K562 (cell line): Measurements from ENCODE around the gene PDIA2. TPM values are rescaled to one million over a fixed set of nuclear protein-coding genes. Genes with fewer than 3 reads are reported as not detected.

Source experiments
- ATAC-seq: fragments of 200-7000 bp; cut with Tn5 transposase; 3 replicates; pipeline ENCODE4 v1.9.1; 2020; ENCODE audit warnings: moderate library complexity
- BruUV-seq: library from RNA; stranded (reverse); fragments of 400-500 nt; replicated peaks from 2 replicates; lab custom pipeline; 2021; lab: Mats Ljungman, UMichigan
- CTCF ChIA-PET: fragments of 300-600 bp; formaldehyde crosslinking; extraction: SDS; loops from one replicate; lab custom pipeline; 2021; ENCODE audit warnings: low intra/inter-chr PET ratio; lab: Yijun Ruan, JAX
- POLR2A ChIA-PET: fragments of 300-600, 350-650 bp; sonication (Branson Sonifier 250); formaldehyde crosslinking; extraction: SDS; loops from one replicate; lab custom pipeline; 2021; ENCODE audit warnings: antibody characterized with exemption, inconsistent platforms; lab: Yijun Ruan, JAX
- DNase-seq, 4 experiments: peaks; one replicate each; pipeline versions ENCODE4 v3.0.0 to v3.0.0-alpha.2; 2011 to 2018; ENCODE audit warnings: low spot score in 3 of 4, mixed read lengths in 3 of 4; ENCODE audit errors: extremely low read depth in 1 of 4
- FAIRE-seq: peaks from 2 replicates; lab custom pipeline; 2011; peaks lifted over from hg19 to GRCh38; lab: Jason Lieb, UNC
- H2AFZ ChIP-seq: 2 replicates; pipeline ENCODE4 v1.6.0; 2011; ENCODE audit warnings: low read depth, low read length, control low read depth, inconsistent platforms
- H3K27ac ChIP-seq: fragments of 200-600 bp; 3 replicates; pipeline ENCODE4 v1.8.0; 2011; ENCODE audit warnings: low read depth, mild to moderate bottlenecking, control low read depth, inconsistent platforms, low read length, moderate library complexity, mixed read lengths; ENCODE audit errors: extremely low read depth
- H3K27me3 ChIP-seq, 2 experiments: fragments of 300-600 bp in 1 of 2; 2 replicates in 1 of 2; 3 replicates in 1 of 2; pipeline versions ENCODE4 v1.6.0 to v1.8.0; 2011; ENCODE audit warnings: inconsistent platforms in 2 of 2, low read length in 2 of 2, mild to moderate bottlenecking in 1 of 2, mixed read lengths in 1 of 2, moderate library complexity in 1 of 2; ENCODE audit not compliant: control insufficient read depth in 2 of 2, insufficient read depth in 2 of 2
- H3K36me3 ChIP-seq: fragments of 300-600 bp; 3 replicates; pipeline ENCODE4 v1.8.0; 2011; ENCODE audit warnings: mild to moderate bottlenecking, low read length, inconsistent platforms; ENCODE audit not compliant: control insufficient read depth, insufficient read depth
- H3K4me1 ChIP-seq, 2 experiments: fragments of 200-600 bp in 1 of 2; replicated peaks in 1 of 2; 2 replicates in 1 of 2; 3 replicates in 1 of 2; pipeline versions ENCODE4 v1.5.1 to v1.8.0; 2011; ENCODE audit warnings: inconsistent platforms in 2 of 2, low read length in 2 of 2, mild to moderate bottlenecking in 1 of 2, mixed read lengths in 1 of 2, moderate library complexity in 1 of 2; ENCODE audit not compliant: control insufficient read depth in 2 of 2, insufficient read depth in 2 of 2
- H3K4me2 ChIP-seq: 2 replicates; pipeline ENCODE4 v1.6.1; 2011; ENCODE audit warnings: low read length, control low read depth, inconsistent platforms, mixed read lengths; ENCODE audit not compliant: insufficient read depth
- H3K4me3 ChIP-seq: fragments of 200-600 bp; sonication (generic), shearing (Covaris generic); 2 replicates; pipeline ENCODE4 v1.5.1; 2016; ENCODE audit warnings: control low read depth, inconsistent platforms
- H3K79me2 ChIP-seq: fragments of 200-600 bp; 3 replicates; pipeline ENCODE4 v1.8.0; 2011; ENCODE audit warnings: low read length, inconsistent platforms; ENCODE audit not compliant: control insufficient read depth, insufficient read depth
- H3K9ac ChIP-seq, 2 experiments: 2 replicates each; pipeline versions ENCODE4 v1.6.0 to v1.6.1; 2011; ENCODE audit warnings: low read depth in 2 of 2, low read length in 2 of 2, control low read depth in 1 of 2, inconsistent platforms in 1 of 2, mild to moderate bottlenecking in 1 of 2, mixed read lengths in 1 of 2; ENCODE audit not compliant: insufficient read depth in 1 of 2
- H3K9me1 ChIP-seq: one replicate; pipeline ENCODE4 v1.6.0; 2011; ENCODE audit warnings: inconsistent platforms, mild to moderate bottlenecking, low read length, moderate library complexity; ENCODE audit not compliant: control insufficient read depth, insufficient read depth
- H3K9me3 ChIP-seq: replicated peaks from 2 replicates; pipeline ENCODE4 v1.5.1; 2011; ENCODE audit warnings: low read depth, low read length, inconsistent platforms; ENCODE audit not compliant: control insufficient read depth, insufficient read depth
- H4K20me1 ChIP-seq: replicated peaks from 2 replicates; pipeline ENCODE4 v1.6.1; 2011; ENCODE audit warnings: low read length, inconsistent platforms, mixed read lengths; ENCODE audit not compliant: control insufficient read depth, insufficient read depth
- CHD4 ChIP-seq: fragments of 200-600 bp; sonication (generic); IDR thresholded peaks from 3 replicates; pipeline ENCODE4 v1.6.1; 2012; ENCODE audit warnings: low read depth, mild to moderate bottlenecking, mixed read lengths, low read length, inconsistent platforms; ENCODE audit not compliant: insufficient read depth, insufficient replicate concordance, poor library complexity, severe bottlenecking
- RREB1 ChIP-seq: fragments of 250-450 bp; sonication (Bioruptor Pico); IDR thresholded peaks from 2 replicates; pipeline ENCODE4 v1.4.0; 2020
- TCF7L2 ChIP-seq: fragments of 150-350 bp; IDR thresholded peaks from 2 replicates; pipeline ENCODE4 v1.6.1; 2016; ENCODE audit warnings: low read depth, mild to moderate bottlenecking, low read length, moderate library complexity
- WGBS: fragments of 100-300 bp; shearing (Covaris generic); methylation state at CpG from one replicate; pipeline ENCODE4 v1.1.6; 2016; ENCODE audit warnings: low coverage, mixed read lengths; ENCODE audit not compliant: insufficient coverage; ENCODE audit errors: missing lambda C conversion rate; 5-methylcytosine and 5-hydroxymethylcytosine counted together
- in situ Hi-C: fragments of 300-500 bp; cut with MboI; formaldehyde crosslinking; loops from 4 replicates; pipeline ENCODE4 v1.15.0; 2018; ENCODE audit warnings: inconsistent platforms, mixed read lengths
- intact Hi-C: fragments of 100-400 bp; cut with micrococcal nuclease; formaldehyde crosslinking; loops from 2 replicates; pipeline ENCODE4 v1.14.2; 2022
- polyA plus RNA-seq, 8 experiments: library from polyadenylated mRNA; depleted of rRNA in 4 of 8; stranded (reverse) in 5 of 8; unstranded in 3 of 8; fragments of >200 nt; fragmentation: Nextera tagmentation in 2 of 8; fragmentation: Illumina TruSeq in 1 of 8; extraction: Ambion mirVana in 2 of 8; extraction: Trizol in 1 of 8; gene quantifications; 2 replicates each; pipeline versions ENCODE4 v1.2.1 to v1.2.3, GENCODE V29; 2011 to 2014; ENCODE audit warnings: inconsistent platforms in 1 of 8, missing spikeins in 1 of 8
- total RNA-seq, 7 experiments: library from RNA; depleted of rRNA in 6 of 7; stranded (reverse); fragments of >200 nt in 6 of 7; fragmentation: Illumina TruSeq in 2 of 7; extraction: Trizol in 2 of 7; gene quantifications; 2 replicates each; pipeline versions ENCODE4 v1.2.1 to v1.2.3, GENCODE V29; 2011 to 2021; ENCODE audit warnings: low replicate concordance in 1 of 7
- TF ChIP-seq, protein P1 (sequence below): fragments of 250-450 bp; sonication (Bioruptor Pico); IDR thresholded peaks from 2 replicates; pipeline ENCODE4 v1.4.0; 2020; ENCODE audit warnings: mild to moderate bottlenecking, moderate library complexity, borderline replicate concordance

Gene PDIA2
- total and polyA plus RNA-seq, 9 of the 15 experiments (the other 6 are each of a cell fraction or from before 2014, with no cell fraction given): 0.13 to 0.92 (median 0.23) TPM; not detected in 4

- TF ChIP-seq CHD4 (no peak), TCF7L2 (no peak), RREB1 (CRISPR knock-in tag) (no peak)
- TF ChIP-seq, protein P1, sequence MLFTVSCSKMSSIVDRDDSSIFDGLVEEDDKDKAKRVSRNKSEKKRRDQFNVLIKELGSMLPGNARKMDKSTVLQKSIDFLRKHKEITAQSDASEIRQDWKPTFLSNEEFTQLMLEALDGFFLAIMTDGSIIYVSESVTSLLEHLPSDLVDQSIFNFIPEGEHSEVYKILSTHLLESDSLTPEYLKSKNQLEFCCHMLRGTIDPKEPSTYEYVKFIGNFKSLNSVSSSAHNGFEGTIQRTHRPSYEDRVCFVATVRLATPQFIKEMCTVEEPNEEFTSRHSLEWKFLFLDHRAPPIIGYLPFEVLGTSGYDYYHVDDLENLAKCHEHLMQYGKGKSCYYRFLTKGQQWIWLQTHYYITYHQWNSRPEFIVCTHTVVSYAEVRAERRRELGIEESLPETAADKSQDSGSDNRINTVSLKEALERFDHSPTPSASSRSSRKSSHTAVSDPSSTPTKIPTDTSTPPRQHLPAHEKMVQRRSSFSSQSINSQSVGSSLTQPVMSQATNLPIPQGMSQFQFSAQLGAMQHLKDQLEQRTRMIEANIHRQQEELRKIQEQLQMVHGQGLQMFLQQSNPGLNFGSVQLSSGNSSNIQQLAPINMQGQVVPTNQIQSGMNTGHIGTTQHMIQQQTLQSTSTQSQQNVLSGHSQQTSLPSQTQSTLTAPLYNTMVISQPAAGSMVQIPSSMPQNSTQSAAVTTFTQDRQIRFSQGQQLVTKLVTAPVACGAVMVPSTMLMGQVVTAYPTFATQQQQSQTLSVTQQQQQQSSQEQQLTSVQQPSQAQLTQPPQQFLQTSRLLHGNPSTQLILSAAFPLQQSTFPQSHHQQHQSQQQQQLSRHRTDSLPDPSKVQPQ: no peak
- ChIA-PET CTCF (no interaction called here), POLR2A (interaction anchor here (1.0 to 3.5 kb wide), 3 partner anchors 10 to 163 kb away, joined by 3 to 14 read pairs (median 4); no protein-coding TSS in a partner anchor)
- ATAC-seq (no peak), DNase-seq (no peak), FAIRE-seq (no peak)
- Histone ChIP-seq H3K4me3 (no peak overlapping the region), H3K27ac (no peak overlapping the region), H3K9ac (no peak overlapping the region), H2AFZ (no peak overlapping the region), H3K36me3 (peaks cover 16% of the 10 kb centered on the region; the same call in 2 of the 3 replicates), H3K27me3 (no peaks in the 10 kb centered on the region), H3K79me2 (peaks cover 5% of the 10 kb centered on the region; the same call in 1 of the 3 replicates), H3K9me1 (no peaks in the 10 kb centered on the region), H3K9me3 (no peaks in the 10 kb centered on the region), H3K4me2 (no peak overlapping the region), H3K4me1 (peaks cover 17 to 49% of the 10 kb centered on the region in 2 experiments), H4K20me1 (no peaks in the 10 kb centered on the region)
- intact Hi-C loops (no loop called here), in situ Hi-C loops (no loop called here)
- 94% methylated on average over 22 of the region's 25 CpGs for WGBS
- no TSS peak for BruUV-seq
These were observed 28.5 kb upstream of the PDIA2 start for GRCh38 chr16:254461-254860.
